Gastroesophageal sphincter (tissue), 4 donors: ENCODE measurements around the gene PAX7. TPM values are rescaled to one million over a fixed set of nuclear protein-coding genes. Genes with fewer than 3 reads are reported as not detected.

Experiments
- ATAC-seq: fragments of 150-250 bp; one replicate; pipeline ENCODE4 v1.9.1; 2016; ENCODE audit warnings: mild to moderate bottlenecking, moderate library complexity
- H3K27ac ChIP-seq, 4 donors: fragments of 200-600 bp; sonication (generic) in 3 of 4; 1 replicate in 3 of 4; 2 replicates in 1 of 4; pipeline ENCODE4 v1.5.1; 2016 to 2019
- H3K27me3 ChIP-seq: fragments of 200-600 bp; sonication (generic); one replicate; pipeline ENCODE4 v1.5.1; 2019
- H3K36me3 ChIP-seq, 2 donors: fragments of 200-600 bp; sonication (generic); one replicate each; pipeline ENCODE4 v1.5.1; 2019; ENCODE audit warnings: control low read depth in 1 of 2
- H3K4me1 ChIP-seq, 3 donors: fragments of 200-600 bp; sonication (generic); 1 replicate in 2 of 3; 2 replicates in 1 of 3; pipeline ENCODE4 v1.5.1; 2016 to 2019; ENCODE audit warnings: control low read depth in 2 of 3
- H3K4me3 ChIP-seq, 2 donors: fragments of 200-600 bp; sonication (generic); one replicate each; pipeline ENCODE4 v1.5.1; 2019; ENCODE audit warnings: mild to moderate bottlenecking in 1 of 2, moderate library complexity in 1 of 2
- H3K9me3 ChIP-seq, 3 donors: fragments of 200-600 bp; sonication (generic); one replicate each; pipeline ENCODE4 v1.5.1; 2017 to 2019; ENCODE audit warnings: control low read depth in 2 of 3
- EP300 ChIP-seq: sonication (generic); formaldehyde crosslinking; IDR thresholded peaks from one replicate; pipeline ENCODE4 v1.6.1; 2017; ENCODE audit warnings: antibody characterized with exemption, mild to moderate bottlenecking
- POLR2A ChIP-seq, 2 donors: fragments of 450-650 bp; IDR thresholded peaks; one replicate each; pipeline ENCODE4 v1.6.1; 2017; ENCODE audit warnings: antibody characterized with exemption in 2 of 2, mild to moderate bottlenecking in 2 of 2, moderate library complexity in 1 of 2
- POLR2AphosphoS5 ChIP-seq: sonication (generic); formaldehyde crosslinking; IDR thresholded peaks from one replicate; pipeline ENCODE4 v1.6.1; 2017; ENCODE audit warnings: antibody characterized with exemption
- WGBS, 2 donors: methylation state at CpG; one replicate each; pipeline ENCODE4 v1.1.5; 2018; ENCODE audit warnings: low coverage in 1 of 2; 5-methylcytosine and 5-hydroxymethylcytosine counted together
- total RNA-seq, 4 donors: library from RNA; depleted of rRNA; stranded (reverse); fragments of >200 nt; gene quantifications; one replicate each; pipeline ENCODE4 v1.1.0, GENCODE V29; 2016
- TF ChIP-seq, protein P1 (sequence below), 4 experiments: fragments of 200-600 bp in 2 of 4; fragments of 450-650 bp in 2 of 4; sonication (generic) in 1 of 4; IDR thresholded peaks; one replicate each; pipeline ENCODE4 v1.5.1; 2017 to 2019; ENCODE audit warnings: antibody characterized with exemption in 4 of 4, mild to moderate bottlenecking in 2 of 4, moderate library complexity in 2 of 4

PAX7 gene
- total RNA-seq, 4 donors from 2014 or later = not detected

DNA sequence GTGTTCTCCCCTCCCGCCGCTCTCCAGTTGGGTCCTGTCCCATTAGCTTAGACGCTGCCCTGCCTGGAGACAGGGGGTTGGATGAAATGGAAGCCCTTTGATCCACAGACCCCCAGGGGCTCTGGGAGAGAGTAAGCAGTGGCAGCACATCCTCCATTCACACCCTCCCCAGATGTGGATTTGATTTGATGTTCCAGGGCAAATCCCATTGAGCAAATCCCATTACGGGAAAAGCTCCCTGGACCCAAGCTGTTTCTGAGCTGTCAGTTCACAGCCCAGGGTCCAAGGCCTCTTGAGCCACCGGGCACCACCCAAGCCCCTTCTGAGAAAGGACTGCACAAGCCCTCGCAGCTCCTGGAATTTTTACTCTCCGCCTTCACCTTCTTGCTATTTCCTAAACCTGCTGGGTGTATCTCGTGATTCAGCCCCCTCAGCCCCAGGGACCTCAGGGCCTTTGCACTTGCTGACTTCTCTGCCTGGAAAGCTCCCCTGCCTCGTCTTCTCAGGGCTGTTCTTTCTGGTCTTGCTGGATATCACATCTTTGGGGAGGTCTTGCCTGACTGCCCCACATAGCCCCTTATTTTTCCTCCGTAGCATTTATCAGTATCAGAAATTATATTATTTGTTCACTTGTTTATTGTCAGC lies 101.1 kb downstream of the PAX7 start:
- H3K9me3 ChIP-seq = no peaks in the 10 kb centered on the region
- no peaks in the 10 kb centered on the region for H3K36me3 ChIP-seq
- peaks cover 97% of the 10 kb centered on the region for H3K27me3 ChIP-seq
- 59 to 68% methylated on average over 6 to 7 of the region's 10 CpGs for WGBS, 2 donors
- H3K4me1 ChIP-seq = no peaks in the 10 kb centered on the region
- no peak for ATAC-seq
- H3K27ac ChIP-seq = no peak overlapping the region
- no peak overlapping the region for H3K4me3 ChIP-seq
- TF ChIP-seq EP300 (no peak), POLR2A (IDR thresholded peaks at IDR 0.05) (no peak), POLR2AphosphoS5 (no peak)
- TF ChIP-seq, protein P1, sequence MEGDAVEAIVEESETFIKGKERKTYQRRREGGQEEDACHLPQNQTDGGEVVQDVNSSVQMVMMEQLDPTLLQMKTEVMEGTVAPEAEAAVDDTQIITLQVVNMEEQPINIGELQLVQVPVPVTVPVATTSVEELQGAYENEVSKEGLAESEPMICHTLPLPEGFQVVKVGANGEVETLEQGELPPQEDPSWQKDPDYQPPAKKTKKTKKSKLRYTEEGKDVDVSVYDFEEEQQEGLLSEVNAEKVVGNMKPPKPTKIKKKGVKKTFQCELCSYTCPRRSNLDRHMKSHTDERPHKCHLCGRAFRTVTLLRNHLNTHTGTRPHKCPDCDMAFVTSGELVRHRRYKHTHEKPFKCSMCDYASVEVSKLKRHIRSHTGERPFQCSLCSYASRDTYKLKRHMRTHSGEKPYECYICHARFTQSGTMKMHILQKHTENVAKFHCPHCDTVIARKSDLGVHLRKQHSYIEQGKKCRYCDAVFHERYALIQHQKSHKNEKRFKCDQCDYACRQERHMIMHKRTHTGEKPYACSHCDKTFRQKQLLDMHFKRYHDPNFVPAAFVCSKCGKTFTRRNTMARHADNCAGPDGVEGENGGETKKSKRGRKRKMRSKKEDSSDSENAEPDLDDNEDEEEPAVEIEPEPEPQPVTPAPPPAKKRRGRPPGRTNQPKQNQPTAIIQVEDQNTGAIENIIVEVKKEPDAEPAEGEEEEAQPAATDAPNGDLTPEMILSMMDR (IDR thresholded peaks at IDR 0.05) = no peak

DNA sequence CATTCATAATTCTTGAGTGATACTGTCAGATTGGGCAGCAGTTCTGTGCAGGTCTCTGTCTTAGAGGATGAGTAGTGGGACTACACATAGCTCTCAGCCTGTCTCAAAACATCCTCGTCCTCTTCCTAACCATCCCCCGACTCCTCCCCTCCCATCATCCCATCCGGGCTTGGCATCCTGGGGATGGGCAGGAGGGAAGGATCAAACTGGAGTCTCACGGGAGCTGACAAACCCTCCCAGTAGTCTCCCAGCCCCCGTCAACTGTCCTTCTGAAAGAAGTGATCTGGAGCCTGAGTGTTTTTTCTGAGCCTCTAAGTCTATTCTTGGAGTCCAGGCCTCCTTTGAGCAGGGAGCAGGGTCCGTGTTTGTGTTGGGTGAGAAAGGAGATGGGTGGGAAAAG lies 102.0 kb downstream of the PAX7 start:
- Histone ChIP-seq H3K9me3 (no peaks in the 10 kb centered on the region), H3K4me3 (no peak overlapping the region), H3K27ac (no peak overlapping the region), H3K36me3 (no peaks in the 10 kb centered on the region), H3K27me3 (peaks cover 96% of the 10 kb centered on the region), H3K4me1 (no peaks in the 10 kb centered on the region)
- TF ChIP-seq EP300 (no peak), POLR2A (IDR thresholded peaks at IDR 0.05) (no peak), POLR2AphosphoS5 (no peak)
- TF ChIP-seq, protein P1 (IDR thresholded peaks at IDR 0.05) = no peak
- ATAC-seq = no peak
- WGBS, 2 donors = 16 to 35% methylated on average over 4 to 5 of the region's 6 CpGs

DNA sequence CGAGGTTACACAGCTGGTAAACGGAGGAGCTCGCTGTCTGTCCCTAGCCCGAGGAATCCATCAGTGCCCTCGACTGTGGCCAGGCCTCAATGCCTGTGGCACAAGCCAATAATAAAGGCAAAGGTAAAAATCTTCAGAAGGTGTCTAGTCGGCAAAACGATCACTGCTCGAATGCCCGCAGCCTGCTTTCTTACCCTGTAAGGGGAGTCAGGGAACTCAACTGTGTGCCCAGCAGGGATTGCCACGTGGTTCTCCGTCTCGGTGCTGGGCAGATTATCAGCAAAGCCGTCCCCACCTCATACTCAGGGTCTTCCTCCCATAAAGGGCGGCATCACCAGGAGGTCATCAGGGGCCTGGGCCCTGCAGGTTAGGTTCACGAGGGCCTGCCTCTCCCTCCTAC lies 103.4 kb downstream of the PAX7 start:
- no peak for ATAC-seq
- peaks cover 95% of the 10 kb centered on the region for H3K27me3 ChIP-seq
- TF ChIP-seq, protein P1 (IDR thresholded peaks at IDR 0.05) = no peak
- TF ChIP-seq POLR2AphosphoS5 = no peak
- no peak for TF ChIP-seq POLR2A (IDR thresholded peaks at IDR 0.05)
- no peak for TF ChIP-seq EP300
- WGBS, 2 donors = 71 to 79% methylated on average over 9 of the region's 15 CpGs
- no peaks in the 10 kb centered on the region for H3K9me3 ChIP-seq
- no peaks in the 10 kb centered on the region for H3K4me1 ChIP-seq
- H3K4me3 ChIP-seq = no peak overlapping the region
- H3K36me3 ChIP-seq = no peaks in the 10 kb centered on the region
- H3K27ac ChIP-seq = no peak overlapping the region

DNA sequence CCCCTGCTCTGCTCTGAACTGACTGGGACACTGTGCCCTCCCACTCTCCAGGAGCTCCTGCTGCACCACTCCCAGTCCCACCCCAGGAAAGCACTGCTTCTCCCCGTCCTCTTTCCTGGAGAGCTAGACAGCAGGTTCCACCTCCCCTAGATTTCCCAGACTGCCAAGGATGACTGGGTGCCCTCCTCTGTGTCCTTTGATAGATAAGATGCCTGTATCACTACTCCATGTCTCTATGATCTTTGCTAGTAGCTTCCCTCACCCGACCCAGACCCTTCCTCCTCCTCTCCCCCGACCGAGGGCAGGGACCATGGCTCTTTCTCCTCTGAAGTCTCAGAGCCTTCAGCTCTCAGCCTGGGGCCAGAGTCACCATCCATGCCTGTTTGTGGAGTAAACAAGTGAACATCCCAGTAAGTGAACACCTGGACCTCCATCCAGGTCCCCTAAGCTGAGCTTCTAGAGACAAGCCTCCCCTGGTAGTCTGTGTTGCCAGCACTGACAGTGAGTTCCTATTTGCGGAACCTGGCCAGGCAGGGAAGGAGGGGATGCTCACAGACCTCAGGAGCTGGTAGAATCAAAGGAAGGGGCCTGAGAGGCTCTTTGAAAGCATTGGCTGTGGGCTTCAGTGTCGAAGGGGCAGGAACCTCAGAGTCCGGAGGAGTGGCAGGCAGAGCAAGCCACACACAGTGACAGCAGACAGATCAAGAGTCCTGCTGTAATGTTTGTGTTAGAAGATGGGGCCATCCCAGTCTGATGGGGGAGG lies 104.0 kb downstream of the PAX7 start:
- Histone ChIP-seq H3K4me1 (no peaks in the 10 kb centered on the region), H3K4me3 (no peak overlapping the region), H3K9me3 (no peaks in the 10 kb centered on the region), H3K36me3 (no peaks in the 10 kb centered on the region), H3K27me3 (peaks cover 95% of the 10 kb centered on the region), H3K27ac (no peak overlapping the region)
- 54 to 70% methylated on average over 2 to 6 of the region's 7 CpGs for WGBS, 2 donors
- ATAC-seq = no peak
- TF ChIP-seq, protein P1 (IDR thresholded peaks at IDR 0.05) = no peak
- TF ChIP-seq POLR2AphosphoS5 = no peak
- no peak for TF ChIP-seq EP300
- no peak for TF ChIP-seq POLR2A (IDR thresholded peaks at IDR 0.05)
